ENCODE measurements around the gene TCN2. TPM values are rescaled to one million over a fixed set of nuclear protein-coding genes. Genes with fewer than 3 reads are reported as not detected.

Gene TCN2
- total RNA-seq, 4 donors from 2014 or later: 28.7 to 44.2 (median 40.2) TPM

DNA sequence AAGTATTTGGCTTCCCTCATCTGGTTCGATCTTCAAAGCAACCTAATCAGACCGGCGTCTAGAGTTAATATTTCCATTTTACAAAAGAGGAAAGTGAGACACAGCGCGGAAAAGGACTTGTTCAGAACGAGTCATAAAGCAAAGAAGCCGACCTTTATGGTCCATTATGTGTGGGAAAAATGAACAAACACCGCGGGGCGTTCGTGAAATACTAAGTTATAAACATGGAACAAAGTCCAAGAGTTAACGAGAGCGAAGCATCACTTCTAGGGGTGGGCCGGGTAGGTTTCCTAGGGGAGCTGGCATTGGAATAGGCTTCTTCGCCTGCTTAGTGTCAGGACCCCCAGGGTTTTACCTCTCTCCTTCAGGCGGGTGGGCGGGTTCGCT is 60.1 kb downstream of the TCN2 start:
- Histone ChIP-seq H3K27me3 (no peaks in the 10 kb centered on the region), H3K4me3 (peak overlapping the region; percentile 79 to 91 (median 81)), H3K9me3 (no peaks in the 10 kb centered on the region), H3K27ac (replicated peaks in 1 of 4) (peak overlapping the region; percentile 61 to 65 (median 62)), H3K4me1 (peaks cover 9 to 25% (median 24%) of the 10 kb centered on the region in 4 donors), H3K36me3 (peaks cover 0 to 29% (median 20%) of the 10 kb centered on the region in 4 donors)
- no peak for TF ChIP-seq POLR2AphosphoS5 (IDR thresholded peaks at IDR 0.05)
- no peak for TF ChIP-seq EP300 (IDR thresholded peaks at IDR 0.05)
- TF ChIP-seq, protein P1, sequence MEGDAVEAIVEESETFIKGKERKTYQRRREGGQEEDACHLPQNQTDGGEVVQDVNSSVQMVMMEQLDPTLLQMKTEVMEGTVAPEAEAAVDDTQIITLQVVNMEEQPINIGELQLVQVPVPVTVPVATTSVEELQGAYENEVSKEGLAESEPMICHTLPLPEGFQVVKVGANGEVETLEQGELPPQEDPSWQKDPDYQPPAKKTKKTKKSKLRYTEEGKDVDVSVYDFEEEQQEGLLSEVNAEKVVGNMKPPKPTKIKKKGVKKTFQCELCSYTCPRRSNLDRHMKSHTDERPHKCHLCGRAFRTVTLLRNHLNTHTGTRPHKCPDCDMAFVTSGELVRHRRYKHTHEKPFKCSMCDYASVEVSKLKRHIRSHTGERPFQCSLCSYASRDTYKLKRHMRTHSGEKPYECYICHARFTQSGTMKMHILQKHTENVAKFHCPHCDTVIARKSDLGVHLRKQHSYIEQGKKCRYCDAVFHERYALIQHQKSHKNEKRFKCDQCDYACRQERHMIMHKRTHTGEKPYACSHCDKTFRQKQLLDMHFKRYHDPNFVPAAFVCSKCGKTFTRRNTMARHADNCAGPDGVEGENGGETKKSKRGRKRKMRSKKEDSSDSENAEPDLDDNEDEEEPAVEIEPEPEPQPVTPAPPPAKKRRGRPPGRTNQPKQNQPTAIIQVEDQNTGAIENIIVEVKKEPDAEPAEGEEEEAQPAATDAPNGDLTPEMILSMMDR (IDR thresholded peaks at IDR 0.05): no peak
- no peak for TF ChIP-seq POLR2A (IDR thresholded peaks at IDR 0.05; ENCODE audit: low read depth)
- DNase-seq (ENCODE audit: extremely low spot score): no peak
- intact Hi-C loops (cut with DNase I): loop anchor here (2.0 kb wide), 1 partner anchor 32 kb away; the partner anchor contains the start of gene SLC35E4
- WGBS: 4% methylated on average over 15 of the region's 18 CpGs

DNA sequence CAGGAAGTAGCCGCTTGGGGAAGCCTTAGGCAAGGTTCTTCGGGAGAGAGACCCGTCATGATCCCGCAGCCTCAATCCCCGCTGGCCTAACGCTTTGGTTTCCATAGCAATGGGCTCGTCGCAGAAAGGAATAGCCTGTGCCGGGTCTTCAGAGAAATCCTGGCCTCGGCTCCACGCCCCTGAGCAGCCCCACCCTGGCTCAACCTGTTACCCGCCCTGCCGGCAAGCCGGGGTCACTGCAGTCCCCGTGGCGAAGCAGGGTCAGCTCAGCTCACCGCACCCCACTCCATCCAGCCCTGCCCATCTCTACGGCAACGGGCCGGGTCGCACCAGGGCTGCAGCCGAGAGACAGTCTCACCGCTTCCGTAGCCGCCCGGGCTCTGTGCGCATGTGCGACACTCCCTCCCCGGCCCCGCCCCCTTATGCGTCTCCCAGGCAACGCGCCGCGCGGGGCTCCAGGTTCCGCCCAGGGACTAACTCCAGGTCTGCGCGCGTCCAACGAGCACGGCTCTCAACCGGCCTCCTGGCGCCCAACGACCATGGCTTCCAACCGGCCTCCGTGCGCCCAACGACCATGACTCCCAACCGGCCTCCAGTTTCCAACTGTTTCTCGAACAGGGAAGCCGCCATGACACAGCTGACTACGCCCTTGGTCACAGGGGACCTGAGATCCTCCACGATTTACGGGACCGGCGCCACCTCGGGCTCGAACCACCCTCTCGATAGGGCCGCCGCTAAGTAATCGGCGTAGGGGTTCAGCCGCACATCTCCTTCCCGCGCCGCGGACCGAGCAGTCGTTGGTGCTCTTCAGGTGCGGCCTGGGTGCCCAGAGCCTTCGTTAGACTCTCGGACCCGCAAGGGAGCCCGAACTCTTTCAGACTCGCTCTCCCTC is 60.8 kb downstream of the TCN2 start, which contains the start of gene DUSP18:
TSS of gene DUSP18 (minus strand) at position 382 of the 892 bp plus-strand sequence. CDS start 3,872 bp downstream, outside the sequence.
- no peaks in the 10 kb centered on the region for H3K9me3 ChIP-seq
- intact Hi-C loops (cut with DNase I): loop anchor here (2.0 kb wide), 1 partner anchor 33 kb away; the partner anchor contains the start of gene SLC35E4
- peaks cover 0 to 22% (median 16%) of the 10 kb centered on the region in 4 donors for H3K36me3 ChIP-seq
- no peaks in the 10 kb centered on the region for H3K27me3 ChIP-seq
- peak within 1 kb of the TSS; percentile 61 to 65 (median 62) for H3K27ac ChIP-seq (replicated peaks in 1 of 4)
- TF ChIP-seq POLR2AphosphoS5 (IDR thresholded peaks at IDR 0.05) (peak; percentile 79 to 89), POLR2A (IDR thresholded peaks at IDR 0.05; ENCODE audit: low read depth) (no peak)
- TF ChIP-seq, protein P1 (IDR thresholded peaks at IDR 0.05): peak; percentile 13 to 51 (median 32)
- WGBS: 4% methylated on average over 4 of the region's 77 CpGs
- DNase-seq (ENCODE audit: extremely low spot score): peak; percentile 98
- H3K4me3 ChIP-seq: peak within 1 kb of the TSS; percentile 79 to 91 (median 81)
- peaks cover 9 to 25% (median 24%) of the 10 kb centered on the region in 4 donors for H3K4me1 ChIP-seq

DNA sequence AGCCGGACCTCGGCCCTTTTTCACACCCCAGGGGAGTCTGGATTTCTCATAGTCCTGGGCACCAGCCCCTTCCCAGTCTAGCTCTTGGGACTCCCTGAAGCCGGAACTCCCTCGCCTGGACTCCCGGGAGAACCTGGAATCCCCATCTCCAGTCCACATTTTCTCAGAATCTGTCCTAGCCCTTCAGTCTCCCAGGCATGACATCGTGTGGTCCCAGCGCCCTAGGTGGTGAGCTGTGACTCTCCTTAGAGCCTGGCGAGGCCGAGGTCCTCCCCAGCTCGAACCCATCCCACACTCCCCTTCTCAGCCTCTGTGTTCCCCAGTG is 61.4 kb downstream of the TCN2 start:
- Histone ChIP-seq H3K4me3 (peak overlapping the region; percentile 79 to 91 (median 81)), H3K4me1 (peaks cover 9 to 25% (median 24%) of the 10 kb centered on the region in 4 donors), H3K27ac (replicated peaks in 1 of 4) (peak overlapping the region; percentile 61 to 65 (median 62)), H3K36me3 (peaks cover 0 to 16% (median 10%) of the 10 kb centered on the region in 4 donors), H3K27me3 (no peaks in the 10 kb centered on the region), H3K9me3 (no peaks in the 10 kb centered on the region)
- intact Hi-C loops (cut with DNase I): no loop called here
- no peak for DNase-seq (ENCODE audit: extremely low spot score)
- 32% methylated on average over 10 of the region's 10 CpGs for WGBS
- TF ChIP-seq, protein P1 (IDR thresholded peaks at IDR 0.05): no peak
- TF ChIP-seq EP300 (IDR thresholded peaks at IDR 0.05) (no peak), POLR2A (IDR thresholded peaks at IDR 0.05; ENCODE audit: low read depth) (no peak), POLR2AphosphoS5 (IDR thresholded peaks at IDR 0.05) (no peak)

DNA sequence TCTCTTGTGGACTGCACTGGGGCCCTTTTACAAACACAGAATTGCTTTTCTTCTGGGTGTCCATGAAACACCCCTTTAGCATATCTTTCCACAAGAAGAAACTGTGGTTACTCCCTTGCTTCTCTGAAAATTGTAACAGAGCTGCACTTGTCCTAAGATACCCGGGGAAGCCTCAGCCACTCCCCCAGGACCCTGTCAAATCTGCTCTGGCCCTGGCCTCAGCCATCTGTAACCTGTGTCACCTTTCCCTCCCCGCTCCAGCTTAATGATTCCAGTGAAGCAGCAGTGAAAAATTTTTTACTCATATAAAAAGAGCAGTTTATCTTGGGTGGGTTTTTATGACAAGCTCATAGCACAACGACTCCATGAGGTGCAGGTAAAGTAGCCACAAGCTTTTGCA is 64.1 kb downstream of the TCN2 start:
- peaks cover 9 to 21% (median 19%) of the 10 kb centered on the region in 4 donors for H3K4me1 ChIP-seq
- H3K36me3 ChIP-seq: no peaks in the 10 kb centered on the region
- H3K4me3 ChIP-seq: no peak overlapping the region
- intact Hi-C loops (cut with DNase I): no loop called here
- no peak overlapping the region for H3K27ac ChIP-seq (replicated peaks in 1 of 4)
- TF ChIP-seq EP300 (IDR thresholded peaks at IDR 0.05) (no peak), POLR2AphosphoS5 (IDR thresholded peaks at IDR 0.05) (no peak), POLR2A (IDR thresholded peaks at IDR 0.05; ENCODE audit: low read depth) (no peak)
- TF ChIP-seq, protein P1 (IDR thresholded peaks at IDR 0.05): no peak
- WGBS: 82% methylated on average over 3 of the region's 3 CpGs
- DNase-seq (ENCODE audit: extremely low spot score): no peak
- H3K9me3 ChIP-seq: no peaks in the 10 kb centered on the region
- peaks cover 0 to 8% (median 0%) of the 10 kb centered on the region in 4 donors for H3K27me3 ChIP-seq

Measured in esophagus muscularis mucosa (tissue), 4 donors.